Peyer's patch (tissue), 4 donors: Measurements from ENCODE around the gene ZC2HC1C. TPM values are rescaled to one million over a fixed set of nuclear protein-coding genes. Genes with fewer than 3 reads are reported as not detected.

ENCODE experiments used
- DNase-seq, 3 donors: peaks; one replicate each; pipeline ENCODE4 v3.0.0-alpha.2; 2017 to 2019
- H3K27ac ChIP-seq, 4 donors: fragments of 200-600 bp; sonication (generic); one replicate each; pipeline ENCODE4 v1.5.1; 2016 to 2019
- H3K27me3 ChIP-seq, 2 donors: fragments of 200-600 bp; sonication (generic); one replicate each; pipeline ENCODE4 v1.5.1; 2019
- H3K36me3 ChIP-seq, 3 donors: fragments of 200-600 bp; sonication (generic); one replicate each; pipeline ENCODE4 v1.5.1; 2016 to 2019
- H3K4me1 ChIP-seq, 4 donors: fragments of 200-600 bp; sonication (generic); one replicate each; pipeline ENCODE4 v1.5.1; 2016 to 2019
- H3K4me3 ChIP-seq, 4 donors: fragments of 200-600 bp; sonication (generic); 1 replicate in 3 of 4; 2 replicates in 1 of 4; pipeline ENCODE4 v1.5.1; 2016 to 2019; ENCODE audit warnings: mild to moderate bottlenecking in 1 of 4
- H3K9me3 ChIP-seq, 4 donors: fragments of 200-600 bp; sonication (generic); one replicate each; pipeline ENCODE4 v1.5.1; 2016 to 2019; ENCODE audit warnings: mild to moderate bottlenecking in 1 of 4
- CTCF ChIP-seq, 6 experiments: fragments of 450-650 bp in 4 of 6; fragments of 200-600 bp in 2 of 6; sonication (generic) in 1 of 6; IDR thresholded peaks; one replicate each; pipeline ENCODE4 v1.5.1; 2017 to 2019; ENCODE audit warnings: antibody characterized with exemption in 6 of 6, mild to moderate bottlenecking in 3 of 6, moderate library complexity in 1 of 6
- POLR2A ChIP-seq, 2 donors: fragments of 450-650 bp; IDR thresholded peaks; one replicate each; pipeline ENCODE4 v1.5.1; 2017; ENCODE audit warnings: antibody characterized with exemption in 2 of 2, mild to moderate bottlenecking in 2 of 2, moderate library complexity in 2 of 2
- total RNA-seq, 4 donors: library from RNA; depleted of rRNA; stranded (reverse); fragments of >200 nt; gene quantifications; one replicate each; pipeline ENCODE4 v1.1.0, GENCODE V29; 2016

Gene ZC2HC1C
- total RNA-seq, 4 donors from 2014 or later = 9.2 to 18.3 (median 14.9) TPM

GRCh38 chr14:75113932-75114539 is 44.6 kb downstream of the ZC2HC1C start:
- DNase-seq = no peak
- Histone ChIP-seq H3K27me3 (no peaks in the 10 kb centered on the region), H3K4me3 (no peak overlapping the region), H3K9me3 (no peaks in the 10 kb centered on the region), H3K4me1 (no peaks in the 10 kb centered on the region), H3K27ac (no peak overlapping the region), H3K36me3 (peaks cover 0 to 94% (median 3%) of the 10 kb centered on the region in 3 donors)
- TF ChIP-seq POLR2A (IDR thresholded peaks at IDR 0.05) = no peak
- no peak for TF ChIP-seq CTCF (IDR thresholded peaks at IDR 0.05)

- no peak overlapping the region for H3K27ac ChIP-seq
- DNase-seq = no peak
- H3K4me3 ChIP-seq = no peak overlapping the region
- H3K9me3 ChIP-seq = no peaks in the 10 kb centered on the region
- no peak for TF ChIP-seq POLR2A (IDR thresholded peaks at IDR 0.05)
- no peak for TF ChIP-seq CTCF (IDR thresholded peaks at IDR 0.05)
- no peaks in the 10 kb centered on the region for H3K27me3 ChIP-seq
- H3K4me1 ChIP-seq = peaks cover 0 to 5% (median 0%) of the 10 kb centered on the region in 4 donors
- H3K36me3 ChIP-seq = peaks cover 0 to 64% (median 0%) of the 10 kb centered on the region in 3 donors
These were observed 49.6 kb downstream of the ZC2HC1C start for GRCh38 chr14:75119056-75119455.

- peaks cover 0 to 20% (median 0%) of the 10 kb centered on the region in 4 donors for H3K4me1 ChIP-seq
- no peaks in the 10 kb centered on the region for H3K27me3 ChIP-seq
- no peak overlapping the region for H3K4me3 ChIP-seq
- DNase-seq = no peak
- TF ChIP-seq CTCF (IDR thresholded peaks at IDR 0.05) (no peak), POLR2A (IDR thresholded peaks at IDR 0.05) (no peak)
- no peaks in the 10 kb centered on the region for H3K9me3 ChIP-seq
- peaks cover 0 to 51% (median 0%) of the 10 kb centered on the region in 3 donors for H3K36me3 ChIP-seq
- no peak overlapping the region for H3K27ac ChIP-seq
These were observed 51.3 kb downstream of the ZC2HC1C start for GRCh38 chr14:75120541-75121291.

- Histone ChIP-seq H3K4me3 (no peak overlapping the region), H3K4me1 (peaks cover 0 to 26% (median 0%) of the 10 kb centered on the region in 4 donors), H3K27ac (no peak overlapping the region), H3K9me3 (no peaks in the 10 kb centered on the region), H3K27me3 (no peaks in the 10 kb centered on the region), H3K36me3 (peaks cover 0 to 42% (median 0%) of the 10 kb centered on the region in 3 donors)
- TF ChIP-seq CTCF (IDR thresholded peaks at IDR 0.05) (no peak), POLR2A (IDR thresholded peaks at IDR 0.05) (no peak)
- no peak for DNase-seq
These were observed 52.1 kb downstream of the ZC2HC1C start for GRCh38 chr14:75121552-75121951.

- TF ChIP-seq POLR2A (IDR thresholded peaks at IDR 0.05) (no peak), CTCF (IDR thresholded peaks at IDR 0.05) (no peak)
- no peaks in the 10 kb centered on the region for H3K9me3 ChIP-seq
- H3K27ac ChIP-seq = peak overlapping the region in 1 of 4 donors; percentile 35
- H3K36me3 ChIP-seq = peaks cover 0 to 20% (median 0%) of the 10 kb centered on the region in 3 donors
- H3K27me3 ChIP-seq = no peaks in the 10 kb centered on the region
- H3K4me3 ChIP-seq = no peak overlapping the region
- peaks cover 0 to 40% (median 0%) of the 10 kb centered on the region in 4 donors for H3K4me1 ChIP-seq
- peak in 1 of 3 donors; percentile 66 for DNase-seq
These were observed 54.5 kb downstream of the ZC2HC1C start for GRCh38 chr14:75123991-75124390.
